ENCODE measurements around the gene ZNF385B.
"Not testable (repeated sequence)": the region's sequence is repeated elsewhere in the genome, so short reads cannot be mapped to it uniquely, and the experiment has no call there.

ZNF385B gene

GRCh38 chr2:179467960-179468359 lies 393.5 kb downstream of the ZNF385B start:
- DNase-seq: no peak

- no peak for DNase-seq
Measured at GRCh38 chr2:179467111-179467510, 394.3 kb downstream of the ZNF385B start.

GRCh38 chr2:179461420-179461819 lies 400.0 kb downstream of the ZNF385B start:
- no peak for DNase-seq

- no peak for DNase-seq
Measured at GRCh38 chr2:179460181-179460929, 401.1 kb downstream of the ZNF385B start.

GRCh38 chr2:179458113-179458512 lies 403.3 kb downstream of the ZNF385B start:
- not testable (repeated sequence) for DNase-seq

GRCh38 chr2:179455824-179456223 lies 405.6 kb downstream of the ZNF385B start:
- DNase-seq: no peak

GRCh38 chr2:179455172-179455524 lies 406.3 kb downstream of the ZNF385B start:
- no peak for DNase-seq

- DNase-seq: no peak
Measured at GRCh38 chr2:179454443-179455171, 406.8 kb downstream of the ZNF385B start.

GRCh38 chr2:179449010-179449409 lies 412.4 kb downstream of the ZNF385B start:
- DNase-seq: no peak

GRCh38 chr2:179447839-179448447 lies 413.5 kb downstream of the ZNF385B start:
- DNase-seq: no peak

- no peak for DNase-seq
Measured at GRCh38 chr2:179447421-179447820, 414.0 kb downstream of the ZNF385B start.

- no peak for DNase-seq
Measured at GRCh38 chr2:179446476-179447141, 414.8 kb downstream of the ZNF385B start.

GRCh38 chr2:179444056-179444455 lies 417.4 kb downstream of the ZNF385B start:
- DNase-seq: no peak

- no peak for DNase-seq
Measured at GRCh38 chr2:179443180-179443579, 418.2 kb downstream of the ZNF385B start.

- no peak for DNase-seq
Measured at GRCh38 chr2:179442206-179442605, 419.2 kb downstream of the ZNF385B start.

GRCh38 chr2:179441551-179441950 lies 419.9 kb downstream of the ZNF385B start:
- no peak for DNase-seq

- peak; percentile 7 for DNase-seq
Measured at GRCh38 chr2:179440642-179441251, 420.7 kb downstream of the ZNF385B start.

GRCh38 chr2:179438654-179439053 lies 422.8 kb downstream of the ZNF385B start:
- no peak for DNase-seq

- DNase-seq: no peak
Measured at GRCh38 chr2:179437430-179437829, 424.0 kb downstream of the ZNF385B start.

GRCh38 chr2:179435566-179435965 lies 425.8 kb downstream of the ZNF385B start:
- DNase-seq: no peak

- no peak for DNase-seq
Measured at GRCh38 chr2:179435000-179435399, 426.4 kb downstream of the ZNF385B start.

- no peak for DNase-seq
Measured at GRCh38 chr2:179434357-179434756, 427.1 kb downstream of the ZNF385B start.

- DNase-seq: no peak
Measured at GRCh38 chr2:179432751-179433150, 428.7 kb downstream of the ZNF385B start.
